ENCODE data around the gene LEFTY1.
A peak's percentile ranks its signal among the peaks of the same experiment; 100 is the strongest.

- no peak for TF ChIP-seq POLR2A (IDR thresholded peaks at IDR 0.05)
- TF ChIP-seq, protein P1, sequence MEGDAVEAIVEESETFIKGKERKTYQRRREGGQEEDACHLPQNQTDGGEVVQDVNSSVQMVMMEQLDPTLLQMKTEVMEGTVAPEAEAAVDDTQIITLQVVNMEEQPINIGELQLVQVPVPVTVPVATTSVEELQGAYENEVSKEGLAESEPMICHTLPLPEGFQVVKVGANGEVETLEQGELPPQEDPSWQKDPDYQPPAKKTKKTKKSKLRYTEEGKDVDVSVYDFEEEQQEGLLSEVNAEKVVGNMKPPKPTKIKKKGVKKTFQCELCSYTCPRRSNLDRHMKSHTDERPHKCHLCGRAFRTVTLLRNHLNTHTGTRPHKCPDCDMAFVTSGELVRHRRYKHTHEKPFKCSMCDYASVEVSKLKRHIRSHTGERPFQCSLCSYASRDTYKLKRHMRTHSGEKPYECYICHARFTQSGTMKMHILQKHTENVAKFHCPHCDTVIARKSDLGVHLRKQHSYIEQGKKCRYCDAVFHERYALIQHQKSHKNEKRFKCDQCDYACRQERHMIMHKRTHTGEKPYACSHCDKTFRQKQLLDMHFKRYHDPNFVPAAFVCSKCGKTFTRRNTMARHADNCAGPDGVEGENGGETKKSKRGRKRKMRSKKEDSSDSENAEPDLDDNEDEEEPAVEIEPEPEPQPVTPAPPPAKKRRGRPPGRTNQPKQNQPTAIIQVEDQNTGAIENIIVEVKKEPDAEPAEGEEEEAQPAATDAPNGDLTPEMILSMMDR (IDR thresholded peaks at IDR 0.05), result peak; percentile 83 to 87 (median 85)
Observed at GRCh38 chr1:225911191-225912130, 22.5 kb upstream of the LEFTY1 start.
